Thoracic aorta (tissue), 2 donors: ENCODE measurements around the gene C2CD4C. TPM values are rescaled to one million over a fixed set of nuclear protein-coding genes. Genes with fewer than 3 reads are reported as not detected.

ENCODE experiments used
- ATAC-seq: fragments of 150-250 bp; one replicate; pipeline ENCODE4 v1.8.0; 2017; ENCODE audit warnings: low read depth; ENCODE audit not compliant: insufficient number of reproducible peaks, low FRiP score
- DNase-seq: peaks from one replicate; pipeline ENCODE4 v3.0.0-alpha.2; 2020; ENCODE audit warnings: low spot score
- H3K27ac ChIP-seq, 2 donors: fragments of 200-600 bp; sonication (generic); 1 replicate in 1 of 2; 2 replicates in 1 of 2; pipeline ENCODE4 v1.5.1; 2016; ENCODE audit warnings: mild to moderate bottlenecking in 2 of 2, moderate library complexity in 2 of 2
- H3K27me3 ChIP-seq: fragments of 200-600 bp; sonication (generic); replicated peaks from 2 replicates; pipeline ENCODE4 v1.6.0; 2016; ENCODE audit warnings: mild to moderate bottlenecking; ENCODE audit not compliant: insufficient read depth
- H3K36me3 ChIP-seq: fragments of 200-600 bp; sonication (generic); one replicate; pipeline ENCODE4 v1.5.1; 2016
- H3K4me1 ChIP-seq, 2 donors: fragments of 200-600 bp; sonication (generic); 1 replicate in 1 of 2; 2 replicates in 1 of 2; pipeline versions ENCODE4 v1.5.1 to v1.6.0; 2016; ENCODE audit warnings: low read depth in 2 of 2, mild to moderate bottlenecking in 1 of 2; ENCODE audit not compliant: control insufficient read depth in 1 of 2
- H3K4me3 ChIP-seq: fragments of 200-600 bp; sonication (generic); 2 replicates; pipeline ENCODE4 v1.5.1; 2016; ENCODE audit warnings: mild to moderate bottlenecking
- H3K9me3 ChIP-seq: fragments of 200-600 bp; sonication (generic); 2 replicates; pipeline ENCODE4 v1.5.1; 2016
- CTCF ChIP-seq: fragments of 200-600 bp; sonication (generic); IDR thresholded peaks from one replicate; pipeline ENCODE4 v1.5.1; 2019; ENCODE audit warnings: antibody characterized with exemption
- total RNA-seq, 2 donors: library from RNA; depleted of rRNA; stranded (reverse); fragments of >200 nt; gene quantifications; one replicate each; pipeline versions ENCODE4 v1.1.0 to v1.2.3, GENCODE V29; 2016

The C2CD4C gene
- total RNA-seq, 2 donors from 2014 or later: 0.54 to 1.6 TPM

- no peaks in the 10 kb centered on the region for H3K9me3 ChIP-seq
- no peak overlapping the region for H3K27ac ChIP-seq
- no peak for DNase-seq
- H3K36me3 ChIP-seq: no peaks in the 10 kb centered on the region
- no peak for ATAC-seq
- H3K4me3 ChIP-seq: no peak overlapping the region
- H3K27me3 ChIP-seq: peaks cover 7% of the 10 kb centered on the region
- peaks cover 9 to 16% of the 10 kb centered on the region in 2 donors for H3K4me1 ChIP-seq
- TF ChIP-seq CTCF: no peak
Measured at GRCh38 chr19:410243-410781, 1.4 kb upstream of the C2CD4C start.

GRCh38 chr19:409516-410242, 732 bp upstream of the C2CD4C start:
- ATAC-seq (no peak), DNase-seq (no peak)
- TF ChIP-seq CTCF: no peak
- Histone ChIP-seq H3K27ac (no peak overlapping the region), H3K27me3 (peaks cover 7% of the 10 kb centered on the region), H3K4me1 (peaks cover 9 to 16% of the 10 kb centered on the region in 2 donors), H3K36me3 (no peaks in the 10 kb centered on the region), H3K9me3 (no peaks in the 10 kb centered on the region), H3K4me3 (peak overlapping the region; percentile 70)

- DNase-seq (no peak), ATAC-seq (no peak)
- Histone ChIP-seq H3K4me1 (peaks cover 9 to 16% of the 10 kb centered on the region in 2 donors), H3K36me3 (no peaks in the 10 kb centered on the region), H3K27me3 (peaks cover 7% of the 10 kb centered on the region), H3K9me3 (no peaks in the 10 kb centered on the region), H3K27ac (no peak overlapping the region), H3K4me3 (peak overlapping the region; percentile 70)
- TF ChIP-seq CTCF: no peak
Measured at GRCh38 chr19:408441-408901, 476 bp downstream of the C2CD4C start.

- no peak overlapping the region for H3K27ac ChIP-seq
- H3K9me3 ChIP-seq: no peaks in the 10 kb centered on the region
- H3K4me1 ChIP-seq: peaks cover 9 to 16% of the 10 kb centered on the region in 2 donors
- DNase-seq (no peak), ATAC-seq (no peak)
- H3K4me3 ChIP-seq: peak overlapping the region; percentile 70
- no peaks in the 10 kb centered on the region for H3K36me3 ChIP-seq
- H3K27me3 ChIP-seq: peaks cover 7% of the 10 kb centered on the region
- TF ChIP-seq CTCF: no peak
Measured at GRCh38 chr19:407511-408440, 1.2 kb downstream of the C2CD4C start.
